H1 (cell line): ENCODE measurements around the gene DNAJC2. TPM values are rescaled to one million over a fixed set of nuclear protein-coding genes. Genes with fewer than 3 reads are reported as not detected.

ENCODE experiments used
- CTCF ChIA-PET: fragments of 300-600 bp; sonication (Branson Sonifier 250); formaldehyde crosslinking; loops from one replicate; lab custom pipeline; 2021; ENCODE audit not compliant: partially characterized antibody; lab: Charles Lee
- POLR2A ChIA-PET: fragments of 300-600 bp; sonication (Branson Sonifier 250); formaldehyde crosslinking; loops from one replicate; lab custom pipeline; 2021; ENCODE audit warnings: inconsistent platforms; ENCODE audit not compliant: partially characterized antibody; lab: Charles Lee
- DNase-seq, 2 experiments: peaks; one replicate each; pipeline versions ENCODE4 v3.0.0 to v3.0.0-alpha.2; 2010 to 2022; ENCODE audit warnings: low spot score in 2 of 2, low read depth in 1 of 2, mixed read lengths in 1 of 2
- FAIRE-seq: peaks from 2 replicates; lab custom pipeline; 2011; peaks lifted over from hg19 to GRCh38; lab: Jason Lieb, UNC
- H2AFZ ChIP-seq: 2 replicates; pipeline ENCODE4 v1.8.1; 2012; ENCODE audit warnings: low read length, inconsistent platforms
- H2AK5ac ChIP-seq: 2 replicates; pipeline ENCODE4 v1.6.1; 2013; ENCODE audit warnings: low read depth, low read length
- H2BK120ac ChIP-seq: replicated peaks from 2 replicates; pipeline ENCODE3; 2013; ENCODE audit warnings: low read depth, low read length, inconsistent platforms
- H2BK12ac ChIP-seq: 2 replicates; pipeline ENCODE4 v1.6.1; 2013; ENCODE audit warnings: low read depth, low read length
- H2BK15ac ChIP-seq: 2 replicates; pipeline ENCODE4 v1.6.1; 2013; ENCODE audit warnings: low read length
- H2BK20ac ChIP-seq: 2 replicates; pipeline ENCODE4 v1.6.1; 2013; ENCODE audit warnings: low read length
- H2BK5ac ChIP-seq: 2 replicates; pipeline ENCODE4 v1.6.1; 2013; ENCODE audit warnings: low read depth, low read length
- H3K14ac ChIP-seq: 2 replicates; pipeline ENCODE4 v1.6.1; 2013; ENCODE audit warnings: inconsistent platforms; ENCODE audit not compliant: insufficient read length
- H3K18ac ChIP-seq: 2 replicates; pipeline ENCODE4 v1.6.1; 2013; ENCODE audit warnings: low read length; ENCODE audit errors: extremely low read depth
- H3K23ac ChIP-seq: 2 replicates; pipeline ENCODE4 v1.6.1; 2013; ENCODE audit warnings: inconsistent platforms; ENCODE audit not compliant: insufficient read length
- H3K23me2 ChIP-seq: 2 replicates; pipeline ENCODE4 v1.6.1; 2013; ENCODE audit warnings: low read depth, low read length
- H3K27ac ChIP-seq: 2 replicates; pipeline ENCODE4 v1.6.1; 2011; ENCODE audit warnings: low read depth, low read length, inconsistent platforms
- H3K27me3 ChIP-seq, 4 experiments: replicated peaks in 1 of 4; 1 replicate in 1 of 4; 2 replicates in 3 of 4; pipeline versions ENCODE4 v1.6.1 to v1.8.1; 2011 to 2013; ENCODE audit warnings: low read length in 3 of 4, mild to moderate bottlenecking in 3 of 4, inconsistent platforms in 2 of 4, mixed read lengths in 2 of 4, moderate library complexity in 1 of 4; ENCODE audit not compliant: control insufficient read depth in 3 of 4, insufficient read depth in 3 of 4; ENCODE audit errors: extremely low read depth in 1 of 4
- H3K36me3 ChIP-seq, 4 experiments: 2 replicates each; pipeline versions ENCODE4 v1.6.1 to v1.8.1; 2011 to 2013; ENCODE audit warnings: mild to moderate bottlenecking in 4 of 4, low read length in 3 of 4, moderate library complexity in 2 of 4, control low read depth in 1 of 4, inconsistent platforms in 1 of 4; ENCODE audit not compliant: insufficient read depth in 4 of 4, control insufficient read depth in 2 of 4
- H3K4ac ChIP-seq: replicated peaks from 2 replicates; pipeline ENCODE3; 2013; ENCODE audit warnings: low read length, low read depth, mixed read lengths, inconsistent platforms; ENCODE audit not compliant: insufficient read length
- H3K4me1 ChIP-seq, 4 experiments: replicated peaks in 1 of 4; 1 replicate in 1 of 4; 2 replicates in 3 of 4; pipeline versions ENCODE4 v1.6.1 to v1.8.1; 2011 to 2013; ENCODE audit warnings: low read length in 3 of 4, inconsistent platforms in 2 of 4, mixed read lengths in 1 of 4; ENCODE audit not compliant: insufficient read depth in 4 of 4, control insufficient read depth in 3 of 4
- H3K4me2 ChIP-seq, 2 experiments: 2 replicates each; pipeline versions ENCODE4 v1.6.1 to v1.8.1; 2011 to 2013; ENCODE audit warnings: low read depth in 2 of 2, low read length in 2 of 2, control low read depth in 1 of 2, inconsistent platforms in 1 of 2, mild to moderate bottlenecking in 1 of 2; ENCODE audit not compliant: insufficient read depth in 1 of 2
- H3K4me3 ChIP-seq, 4 experiments: fragments of 200-600, 300-600 bp in 1 of 4; sonication (generic), shearing (Covaris generic), sonication (Bioruptor Twin) in 1 of 4; 2 replicates each; pipeline versions ENCODE4 v1.5.1 to v1.8.1; 2011 to 2016; ENCODE audit warnings: low read length in 4 of 4, low read depth in 3 of 4, control low read depth in 2 of 4, inconsistent platforms in 2 of 4, mild to moderate bottlenecking in 2 of 4, mixed read lengths in 1 of 4, moderate library complexity in 1 of 4; ENCODE audit not compliant: insufficient read depth in 2 of 4; ENCODE audit errors: extremely low read depth in 1 of 4
- H3K56ac ChIP-seq: replicated peaks from 2 replicates; pipeline ENCODE3; 2013; ENCODE audit warnings: low read depth, mild to moderate bottlenecking, mixed read lengths, low read length, inconsistent platforms; ENCODE audit not compliant: insufficient read length
- H3K79me1 ChIP-seq: 2 replicates; pipeline ENCODE4 v1.6.1; 2013; ENCODE audit warnings: low read depth, low read length, control low read depth
- H3K79me2 ChIP-seq, 2 experiments: 2 replicates each; pipeline versions ENCODE4 v1.6.1 to v1.8.1; 2012 to 2013; ENCODE audit warnings: low read length in 2 of 2, mild to moderate bottlenecking in 2 of 2, inconsistent platforms in 1 of 2; ENCODE audit not compliant: insufficient read depth in 2 of 2, control insufficient read depth in 1 of 2
- H3K9ac ChIP-seq, 4 experiments: replicated peaks in 1 of 4; 1 replicate in 1 of 4; 2 replicates in 3 of 4; pipeline versions ENCODE4 v1.6.1 to v1.8.1; 2011 to 2013; ENCODE audit warnings: low read depth in 3 of 4, low read length in 3 of 4, control low read depth in 2 of 4, mild to moderate bottlenecking in 2 of 4, moderate library complexity in 2 of 4, inconsistent platforms in 1 of 4; ENCODE audit errors: extremely low read depth in 1 of 4
- H3K9me3 ChIP-seq, 2 experiments: 2 replicates each; pipeline versions ENCODE4 v1.6.1 to v1.8.1; 2012 to 2013; ENCODE audit warnings: mild to moderate bottlenecking in 2 of 2, moderate library complexity in 2 of 2, control low read depth in 1 of 2, inconsistent platforms in 1 of 2, low read depth in 1 of 2, low read length in 1 of 2, mixed read lengths in 1 of 2; ENCODE audit not compliant: insufficient read depth in 2 of 2
- H4K20me1 ChIP-seq, 2 experiments: replicated peaks in 1 of 2; 2 replicates each; pipeline versions ENCODE3 to v1.8.1; 2011 to 2013; ENCODE audit warnings: inconsistent platforms in 2 of 2, low read length in 2 of 2, mild to moderate bottlenecking in 1 of 2; ENCODE audit not compliant: insufficient read depth in 2 of 2, control insufficient read depth in 1 of 2
- H4K5ac ChIP-seq: 2 replicates; pipeline ENCODE4 v1.6.1; 2013; ENCODE audit warnings: low read length, low read depth, mixed read lengths, inconsistent platforms; ENCODE audit not compliant: insufficient read length
- H4K8ac ChIP-seq: 2 replicates; pipeline ENCODE4 v1.8.0; 2013; ENCODE audit warnings: mild to moderate bottlenecking, moderate library complexity, low read length, inconsistent platforms; ENCODE audit not compliant: insufficient read depth; ENCODE audit errors: extremely low read depth
- H4K91ac ChIP-seq: replicated peaks from 2 replicates; pipeline ENCODE3; 2013; ENCODE audit warnings: low read length, mixed read lengths, inconsistent platforms; ENCODE audit not compliant: insufficient read length
- GABPA ChIP-seq: IDR thresholded peaks from 2 replicates; pipeline ENCODE4 v1.6.1; 2011; ENCODE audit warnings: mild to moderate bottlenecking, low read length, moderate library complexity, borderline replicate concordance; ENCODE audit not compliant: insufficient read depth
- HDAC6 ChIP-seq: IDR thresholded peaks from one replicate; pipeline ENCODE4 v1.7.1; 2012; ENCODE audit warnings: low read depth, mild to moderate bottlenecking, inconsistent platforms, low read length, moderate library complexity
- RFX5 ChIP-seq: IDR thresholded peaks from 2 replicates; pipeline ENCODE4 v1.6.1; 2011; ENCODE audit warnings: low read depth, low read length, improper control_type of control experiment, borderline replicate concordance
- SIRT6 ChIP-seq: IDR thresholded peaks from one replicate; pipeline ENCODE4 v1.7.1; 2012; ENCODE audit warnings: low read length, inconsistent platforms
- SIX5 ChIP-seq: IDR thresholded peaks from 2 replicates; pipeline ENCODE4 v1.6.1; 2011; ENCODE audit warnings: mild to moderate bottlenecking, low read depth, low read length
- SP2 ChIP-seq: IDR thresholded peaks from 2 replicates; pipeline ENCODE4 v1.6.1; 2012; ENCODE audit warnings: mild to moderate bottlenecking, low read length, inconsistent platforms
- WGBS, 2 experiments: shearing (Covaris generic) in 1 of 2; methylation state at CpG; one replicate each; pipeline versions ENCODE4 v1.1.6 to v1.1.7; 2013 to 2015; ENCODE audit warnings: low lambda C conversion rate in 2 of 2, mixed read lengths in 2 of 2, inconsistent platforms in 1 of 2, low coverage in 1 of 2, missing lambda C conversion rate in 1 of 2; ENCODE audit not compliant: insufficient replicate concordance in 2 of 2, insufficient coverage in 1 of 2, insufficient read length in 1 of 2; ENCODE audit errors: extremely low coverage in 1 of 2, missing lambda C conversion rate in 1 of 2; 5-methylcytosine and 5-hydroxymethylcytosine counted together
- polyA plus RNA-seq, 7 experiments: library from polyadenylated mRNA; depleted of rRNA in 3 of 7; stranded (reverse) in 5 of 7; unstranded in 2 of 7; fragments of >200 nt in 5 of 7; fragments of 200-250 nt in 2 of 7; gene quantifications; 1 replicate in 5 of 7; 2 replicates in 1 of 7; 4 replicates in 1 of 7; pipeline versions ENCODE4 v1.2.1 to v1.2.3, GENCODE V29; 2011 to 2013; ENCODE audit warnings: missing spikeins in 2 of 7, mixed read lengths in 2 of 7
- total RNA-seq: library from RNA; stranded (reverse); fragmentation: NEBNext Ultra II Directional; extraction: Animal tissue kit (Norgen Biotek cat#: 25700); gene quantifications from 2 replicates; pipeline ENCODE4 v1.2.1, GENCODE V29; 2021
- TF ChIP-seq, protein P1 (sequence below): IDR thresholded peaks from 2 replicates; pipeline ENCODE4 v1.6.1; 2012; ENCODE audit warnings: inconsistent platforms

DNAJC2 gene
- total and polyA plus RNA-seq, 2 of the 8 experiments (the other 6 are each of a cell fraction or from before 2014, with no cell fraction given), result 9.8 to 42.2 TPM

DNA sequence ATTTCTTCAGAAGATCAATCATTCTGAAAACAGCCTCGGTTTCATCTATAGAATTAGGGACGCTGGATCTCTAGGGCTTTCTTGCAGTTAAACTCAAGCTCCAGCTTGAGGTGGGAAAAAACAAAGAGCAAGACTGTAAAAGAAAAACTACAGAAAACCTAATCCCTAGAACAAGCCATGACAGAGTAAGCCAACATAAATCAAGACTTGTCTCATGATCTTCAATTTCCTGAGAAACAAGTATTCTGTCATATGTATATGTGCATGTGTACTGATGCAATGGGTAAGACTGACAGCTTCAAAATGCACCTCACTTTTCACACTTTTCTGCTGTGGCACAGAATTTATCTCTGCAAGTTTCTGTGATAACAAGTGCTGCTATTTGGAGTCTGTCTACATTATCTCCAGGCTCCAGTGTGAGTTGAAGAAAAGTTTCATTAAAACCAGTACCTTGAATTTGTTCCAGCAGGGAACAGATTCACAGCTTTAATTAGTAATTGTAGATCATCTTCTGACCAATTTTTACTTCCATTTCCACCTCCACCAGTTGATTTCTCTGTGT is 28.1 kb downstream of the DNAJC2 start:
- H3K23ac ChIP-seq, result no peak overlapping the region
- H2AK5ac ChIP-seq, result no peak overlapping the region
- H3K4me2 ChIP-seq, result no peak overlapping the region
- peaks cover 2 to 4% of the 10 kb centered on the region in 2 experiments for H4K20me1 ChIP-seq
- H3K36me3 ChIP-seq, result peaks cover 26 to 92% (median 75%) of the 10 kb centered on the region in 4 experiments
- no peak overlapping the region for H2BK120ac ChIP-seq
- H3K23me2 ChIP-seq, result no peaks in the 10 kb centered on the region
- H3K56ac ChIP-seq, result no peak overlapping the region
- WGBS, 2 experiments, result 84% methylated on average over 2 of the region's 2 CpGs; no CpG with 5 or more reads in 1 of the 2 experiments
- H4K5ac ChIP-seq, result no peak overlapping the region
- no peak overlapping the region for H2BK12ac ChIP-seq
- H3K4ac ChIP-seq, result no peak overlapping the region
- no peak for FAIRE-seq
- no peaks in the 10 kb centered on the region for H3K79me2 ChIP-seq
- H3K27ac ChIP-seq, result no peak overlapping the region
- no peaks in the 10 kb centered on the region for H3K79me1 ChIP-seq
- TF ChIP-seq SIX5 (no peak), GABPA (no peak), SP2 (no peak), SIRT6 (no peak), HDAC6 (no peak), RFX5 (no peak)
- TF ChIP-seq, protein P1, sequence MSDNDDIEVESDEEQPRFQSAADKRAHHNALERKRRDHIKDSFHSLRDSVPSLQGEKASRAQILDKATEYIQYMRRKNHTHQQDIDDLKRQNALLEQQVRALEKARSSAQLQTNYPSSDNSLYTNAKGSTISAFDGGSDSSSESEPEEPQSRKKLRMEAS, result no peak
- H3K9ac ChIP-seq, result no peak overlapping the region
- no peak overlapping the region for H4K91ac ChIP-seq
- no peak overlapping the region for H2BK5ac ChIP-seq
- H3K27me3 ChIP-seq, result no peaks in the 10 kb centered on the region
- H3K4me3 ChIP-seq, result no peak overlapping the region
- no peak overlapping the region for H3K18ac ChIP-seq
- no peak overlapping the region for H4K8ac ChIP-seq
- DNase-seq, result no peak
- CTCF ChIA-PET, result interaction anchor here (0.9 to 1.2 kb wide), 3 partner anchors 9 to 130 kb away, joined by 3 to 4 read pairs (median 4); no protein-coding TSS in a partner anchor
- no peak overlapping the region for H2BK20ac ChIP-seq
- no peak overlapping the region for H2BK15ac ChIP-seq
- H3K9me3 ChIP-seq, result no peaks in the 10 kb centered on the region
- POLR2A ChIA-PET, result interaction anchor here (0.9 to 1.6 kb wide), 6 partner anchors 9 to 23 kb away, joined by 3 to 5 read pairs (median 5); no protein-coding TSS in a partner anchor
- H3K4me1 ChIP-seq, result no peaks in the 10 kb centered on the region
- no peak overlapping the region for H3K14ac ChIP-seq
- no peak overlapping the region for H2AFZ ChIP-seq
